Measurements from ENCODE around the gene PAK5. TPM values are rescaled to one million over a fixed set of nuclear protein-coding genes. Genes with fewer than 3 reads are reported as not detected.

The PAK5 gene
- polyA plus RNA-seq, 2 of the 4 experiments (the other 2 are of a cell fraction): 0.01 TPM; not detected in 1

- Histone ChIP-seq H3K4me3 (no peak overlapping the region), H3K4me2 (no peak overlapping the region), H3K9me3 (no peaks in the 10 kb centered on the region), H3K27ac (no peak overlapping the region), H3K4me1 (no peaks in the 10 kb centered on the region)
- CTCF ChIA-PET: interaction anchor here (0.6 to 7.5 kb wide), 35 partner anchors 8 to 857 kb away, joined by 3 to 385 read pairs (median 7); partner anchors contain the start of gene LAMP5
- POLR2A ChIA-PET: interaction anchor here (1.2 to 2.0 kb wide), 2 partner anchors 201 to 202 kb away, joined by 3 to 16 read pairs; no protein-coding TSS in a partner anchor
- no peak for TF ChIP-seq RNF2 (IDR thresholded peaks at IDR 0.05; ENCODE audit: borderline replicate concordance, low read depth)
- no peak for TF ChIP-seq EP300 (IDR thresholded peaks at IDR 0.05)
- TF ChIP-seq MYC (IDR thresholded peaks at IDR 0.05; ENCODE audit: borderline replicate concordance, low read length): no peak
- no peak for TF ChIP-seq TP53 (CRISPR knock-in tag; IDR thresholded peaks at IDR 0.05)
- no peak for TF ChIP-seq EHF (CRISPR knock-in tag; IDR thresholded peaks at IDR 0.05)
- TF ChIP-seq KDM5A (IDR thresholded peaks at IDR 0.05): no peak
- TF ChIP-seq RAD21 (conservative IDR thresholded peaks at IDR 0.05 in 1 of 2, IDR thresholded peaks at IDR 0.05 in 1 of 2): no peak
- no peak for TF ChIP-seq NR3C1 (IDR thresholded peaks at IDR 0.05)
- TF ChIP-seq, protein P1, sequence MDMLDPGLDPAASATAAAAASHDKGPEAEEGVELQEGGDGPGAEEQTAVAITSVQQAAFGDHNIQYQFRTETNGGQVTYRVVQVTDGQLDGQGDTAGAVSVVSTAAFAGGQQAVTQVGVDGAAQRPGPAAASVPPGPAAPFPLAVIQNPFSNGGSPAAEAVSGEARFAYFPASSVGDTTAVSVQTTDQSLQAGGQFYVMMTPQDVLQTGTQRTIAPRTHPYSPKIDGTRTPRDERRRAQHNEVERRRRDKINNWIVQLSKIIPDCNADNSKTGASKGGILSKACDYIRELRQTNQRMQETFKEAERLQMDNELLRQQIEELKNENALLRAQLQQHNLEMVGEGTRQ (IDR thresholded peaks at IDR 0.05): no peak
- TF ChIP-seq BCL3 (IDR thresholded peaks at IDR 0.05): no peak
- no peak for TF ChIP-seq HOXB5 (CRISPR knock-in tag; IDR thresholded peaks at IDR 0.05)
- TF ChIP-seq JUN (IDR thresholded peaks at IDR 0.05): no peak
- TF ChIP-seq NFE2L2 (conservative IDR thresholded peaks at IDR 0.05; ENCODE audit: low read length): no peak
- TF ChIP-seq CBX2 (IDR thresholded peaks at IDR 0.05; ENCODE audit: borderline replicate concordance, low read depth): no peak
- no peak for TF ChIP-seq CBX8 (IDR thresholded peaks at IDR 0.05)
- TF ChIP-seq, protein P2, sequence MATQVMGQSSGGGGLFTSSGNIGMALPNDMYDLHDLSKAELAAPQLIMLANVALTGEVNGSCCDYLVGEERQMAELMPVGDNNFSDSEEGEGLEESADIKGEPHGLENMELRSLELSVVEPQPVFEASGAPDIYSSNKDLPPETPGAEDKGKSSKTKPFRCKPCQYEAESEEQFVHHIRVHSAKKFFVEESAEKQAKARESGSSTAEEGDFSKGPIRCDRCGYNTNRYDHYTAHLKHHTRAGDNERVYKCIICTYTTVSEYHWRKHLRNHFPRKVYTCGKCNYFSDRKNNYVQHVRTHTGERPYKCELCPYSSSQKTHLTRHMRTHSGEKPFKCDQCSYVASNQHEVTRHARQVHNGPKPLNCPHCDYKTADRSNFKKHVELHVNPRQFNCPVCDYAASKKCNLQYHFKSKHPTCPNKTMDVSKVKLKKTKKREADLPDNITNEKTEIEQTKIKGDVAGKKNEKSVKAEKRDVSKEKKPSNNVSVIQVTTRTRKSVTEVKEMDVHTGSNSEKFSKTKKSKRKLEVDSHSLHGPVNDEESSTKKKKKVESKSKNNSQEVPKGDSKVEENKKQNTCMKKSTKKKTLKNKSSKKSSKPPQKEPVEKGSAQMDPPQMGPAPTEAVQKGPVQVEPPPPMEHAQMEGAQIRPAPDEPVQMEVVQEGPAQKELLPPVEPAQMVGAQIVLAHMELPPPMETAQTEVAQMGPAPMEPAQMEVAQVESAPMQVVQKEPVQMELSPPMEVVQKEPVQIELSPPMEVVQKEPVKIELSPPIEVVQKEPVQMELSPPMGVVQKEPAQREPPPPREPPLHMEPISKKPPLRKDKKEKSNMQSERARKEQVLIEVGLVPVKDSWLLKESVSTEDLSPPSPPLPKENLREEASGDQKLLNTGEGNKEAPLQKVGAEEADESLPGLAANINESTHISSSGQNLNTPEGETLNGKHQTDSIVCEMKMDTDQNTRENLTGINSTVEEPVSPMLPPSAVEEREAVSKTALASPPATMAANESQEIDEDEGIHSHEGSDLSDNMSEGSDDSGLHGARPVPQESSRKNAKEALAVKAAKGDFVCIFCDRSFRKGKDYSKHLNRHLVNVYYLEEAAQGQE (IDR thresholded peaks at IDR 0.05): no peak
- no peak for TF ChIP-seq ZSCAN20 (CRISPR knock-in tag; IDR thresholded peaks at IDR 0.05)
- no peak for FAIRE-seq
- no peak for DNase-seq (ENCODE audit: low read depth in 1 of 2, low spot score in 1 of 2)
- ATAC-seq: no peak
- WGBS (ENCODE audit: missing lambda C conversion rate): 67% methylated on average over 7 of the region's 7 CpGs
These were observed 228.2 kb downstream of the PAK5 start for GRCh38 chr20:9610665-9611064.

DNA sequence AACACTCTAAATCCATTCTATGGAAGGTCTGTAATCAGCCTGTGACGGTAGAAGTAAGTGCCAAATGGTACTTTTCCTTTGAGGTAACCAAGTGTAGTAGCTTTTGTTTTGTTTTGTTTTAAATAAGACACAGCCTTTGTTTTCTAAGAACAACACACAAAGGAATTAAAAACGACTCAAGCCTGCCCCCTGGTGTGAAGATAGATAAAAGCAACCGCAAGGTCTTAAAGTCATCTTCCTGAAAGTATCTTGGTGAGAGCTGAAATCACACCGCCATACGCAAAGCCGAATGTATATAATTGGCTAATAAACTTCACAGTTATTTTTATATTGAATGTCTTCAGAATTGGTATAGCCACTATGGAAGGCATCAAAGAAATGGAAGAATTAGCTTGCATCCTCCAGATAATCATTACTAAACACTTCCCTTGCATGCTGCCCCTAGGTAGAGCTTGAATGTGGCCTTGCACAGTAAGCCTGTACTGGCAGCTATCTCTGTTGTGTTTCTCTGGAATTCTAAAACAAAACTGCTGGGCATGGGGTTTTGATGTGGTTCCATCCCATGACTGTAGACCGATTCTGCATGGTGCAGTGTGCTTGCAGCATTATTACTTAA lies 228.9 kb downstream of the PAK5 start:
- FAIRE-seq (peak; percentile 93), ATAC-seq (peak; percentile 65 to 85; a peak in 5 of 6 replicates), DNase-seq (ENCODE audit: low read depth in 1 of 2, low spot score in 1 of 2) (peak in 1 of 2 experiments; percentile 83)
- H3K4me3 ChIP-seq: no peak overlapping the region
- H3K4me2 ChIP-seq: no peak overlapping the region
- H3K27ac ChIP-seq: peak overlapping the region in 1 of 2 experiments; percentile 5; a peak in 1 of 6 replicates
- POLR2A ChIA-PET: interaction anchor here (1.2 to 2.0 kb wide), 2 partner anchors 200 to 202 kb away, joined by 3 to 16 read pairs; no protein-coding TSS in a partner anchor
- WGBS (ENCODE audit: missing lambda C conversion rate): 6% methylated on average over 7 of the region's 7 CpGs
- no peaks in the 10 kb centered on the region for H3K4me1 ChIP-seq
- CTCF ChIA-PET: interaction anchor here (0.6 to 7.5 kb wide), 54 partner anchors 9 to 860 kb away, joined by 3 to 385 read pairs (median 4); partner anchors contain the start of gene LAMP5
- H3K9me3 ChIP-seq: no peaks in the 10 kb centered on the region
- TF ChIP-seq RAD21 (conservative IDR thresholded peaks at IDR 0.05 in 1 of 2, IDR thresholded peaks at IDR 0.05 in 1 of 2): peak; percentile 96 to 98
- TF ChIP-seq, protein P3, sequence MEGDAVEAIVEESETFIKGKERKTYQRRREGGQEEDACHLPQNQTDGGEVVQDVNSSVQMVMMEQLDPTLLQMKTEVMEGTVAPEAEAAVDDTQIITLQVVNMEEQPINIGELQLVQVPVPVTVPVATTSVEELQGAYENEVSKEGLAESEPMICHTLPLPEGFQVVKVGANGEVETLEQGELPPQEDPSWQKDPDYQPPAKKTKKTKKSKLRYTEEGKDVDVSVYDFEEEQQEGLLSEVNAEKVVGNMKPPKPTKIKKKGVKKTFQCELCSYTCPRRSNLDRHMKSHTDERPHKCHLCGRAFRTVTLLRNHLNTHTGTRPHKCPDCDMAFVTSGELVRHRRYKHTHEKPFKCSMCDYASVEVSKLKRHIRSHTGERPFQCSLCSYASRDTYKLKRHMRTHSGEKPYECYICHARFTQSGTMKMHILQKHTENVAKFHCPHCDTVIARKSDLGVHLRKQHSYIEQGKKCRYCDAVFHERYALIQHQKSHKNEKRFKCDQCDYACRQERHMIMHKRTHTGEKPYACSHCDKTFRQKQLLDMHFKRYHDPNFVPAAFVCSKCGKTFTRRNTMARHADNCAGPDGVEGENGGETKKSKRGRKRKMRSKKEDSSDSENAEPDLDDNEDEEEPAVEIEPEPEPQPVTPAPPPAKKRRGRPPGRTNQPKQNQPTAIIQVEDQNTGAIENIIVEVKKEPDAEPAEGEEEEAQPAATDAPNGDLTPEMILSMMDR (IDR thresholded peaks at IDR 0.05): peak; percentile 97
- TF ChIP-seq HOXB13 (CRISPR knock-in tag; IDR thresholded peaks at IDR 0.05; ENCODE audit: low read depth): no peak
- TF ChIP-seq CEBPB (IDR thresholded peaks at IDR 0.05): no peak
- no peak for TF ChIP-seq ZNF302 (CRISPR knock-in tag; IDR thresholded peaks at IDR 0.05)
- TF ChIP-seq TFCP2L1 (CRISPR knock-in tag; IDR thresholded peaks at IDR 0.05): no peak
- peak; percentile 99 for TF ChIP-seq SMC3 (IDR thresholded peaks at IDR 0.05)
- no peak for TF ChIP-seq NR3C1 (IDR thresholded peaks at IDR 0.05)
